ENCODE data around the gene DLG1. TPM values are rescaled to one million over a fixed set of nuclear protein-coding genes. Genes with fewer than 3 reads are reported as not detected.

DLG1 gene
- total RNA-seq, 1 donor: 49.6 TPM

GRCh38 chr3:196996454-196997265, 301.8 kb downstream of the DLG1 start:
- no peak overlapping the region for H3K4me3 ChIP-seq (ENCODE audit: low read depth, low read length)
- no peak for DNase-seq (ENCODE audit: low read depth)
- TF ChIP-seq, protein P1, sequence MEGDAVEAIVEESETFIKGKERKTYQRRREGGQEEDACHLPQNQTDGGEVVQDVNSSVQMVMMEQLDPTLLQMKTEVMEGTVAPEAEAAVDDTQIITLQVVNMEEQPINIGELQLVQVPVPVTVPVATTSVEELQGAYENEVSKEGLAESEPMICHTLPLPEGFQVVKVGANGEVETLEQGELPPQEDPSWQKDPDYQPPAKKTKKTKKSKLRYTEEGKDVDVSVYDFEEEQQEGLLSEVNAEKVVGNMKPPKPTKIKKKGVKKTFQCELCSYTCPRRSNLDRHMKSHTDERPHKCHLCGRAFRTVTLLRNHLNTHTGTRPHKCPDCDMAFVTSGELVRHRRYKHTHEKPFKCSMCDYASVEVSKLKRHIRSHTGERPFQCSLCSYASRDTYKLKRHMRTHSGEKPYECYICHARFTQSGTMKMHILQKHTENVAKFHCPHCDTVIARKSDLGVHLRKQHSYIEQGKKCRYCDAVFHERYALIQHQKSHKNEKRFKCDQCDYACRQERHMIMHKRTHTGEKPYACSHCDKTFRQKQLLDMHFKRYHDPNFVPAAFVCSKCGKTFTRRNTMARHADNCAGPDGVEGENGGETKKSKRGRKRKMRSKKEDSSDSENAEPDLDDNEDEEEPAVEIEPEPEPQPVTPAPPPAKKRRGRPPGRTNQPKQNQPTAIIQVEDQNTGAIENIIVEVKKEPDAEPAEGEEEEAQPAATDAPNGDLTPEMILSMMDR (IDR thresholded peaks at IDR 0.05; ENCODE audit: insufficient read depth, low read length): no peak

- TF ChIP-seq, protein P1 (IDR thresholded peaks at IDR 0.05; ENCODE audit: insufficient read depth, low read length): no peak
- H3K4me3 ChIP-seq (ENCODE audit: low read depth, low read length): no peak overlapping the region
- no peak for DNase-seq (ENCODE audit: low read depth)
These were observed 302.6 kb downstream of the DLG1 start for GRCh38 chr3:196995646-196996355.

DNA sequence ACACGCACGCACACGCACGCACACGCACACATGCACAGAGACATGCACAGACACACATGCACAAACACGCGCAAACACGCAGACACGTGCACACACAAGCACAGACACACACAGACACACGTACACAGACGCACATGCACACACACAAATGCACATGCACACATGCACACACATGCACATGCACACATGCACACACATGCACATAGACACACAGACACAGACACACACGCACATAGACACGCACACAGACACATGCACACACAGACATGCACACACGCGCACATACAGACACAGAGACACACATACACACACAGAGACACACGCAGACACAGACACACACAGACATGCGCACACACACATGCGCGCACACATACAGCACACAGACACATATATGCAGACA, 303.4 kb downstream of the DLG1 start:
- no peak overlapping the region for H3K4me3 ChIP-seq (ENCODE audit: low read depth, low read length)
- TF ChIP-seq, protein P1 (IDR thresholded peaks at IDR 0.05; ENCODE audit: insufficient read depth, low read length): no peak
- no peak for DNase-seq (ENCODE audit: low read depth)

GRCh38 chr3:196994056-196994455, 304.4 kb downstream of the DLG1 start:
- no peak for DNase-seq (ENCODE audit: low read depth)
- no peak overlapping the region for H3K4me3 ChIP-seq (ENCODE audit: low read depth, low read length)
- TF ChIP-seq, protein P1 (IDR thresholded peaks at IDR 0.05; ENCODE audit: insufficient read depth, low read length): no peak

Small RNA genes lying within 50 kb of the gene (small RNA-seq; reads per million reads assigned to genes)
- gene MIR4797: 0.38 reads per million
